RWPE1 (cell line): ENCODE data around the gene DNAH8.

Experiments used
- CTCF ChIA-PET: fragments of 350-600 bp; sonication (Branson Sonifier 250); formaldehyde crosslinking; extraction: SDS; loops from one replicate; lab custom pipeline; 2021; lab: Yijun Ruan, JAX
- POLR2A ChIA-PET: fragments of 400-600 bp; formaldehyde crosslinking; extraction: SDS; loops from one replicate; lab custom pipeline; 2020; ENCODE audit warnings: antibody characterized with exemption; ENCODE audit not compliant: low non-redundant PET; lab: Yijun Ruan, JAX
- DNase-seq: peaks from one replicate; pipeline ENCODE4 v3.0.0; 2012; ENCODE audit warnings: low spot score
- H3K27ac ChIP-seq: fragments of 450-650 bp; 2 replicates; pipeline ENCODE4 v1.5.1; 2017
- TF ChIP-seq, protein P1 (sequence below): fragments of 450-650 bp; conservative IDR thresholded peaks from 2 replicates; pipeline ENCODE4 v1.5.1; 2017; ENCODE audit warnings: low read depth, mild to moderate bottlenecking

Gene DNAH8

DNA sequence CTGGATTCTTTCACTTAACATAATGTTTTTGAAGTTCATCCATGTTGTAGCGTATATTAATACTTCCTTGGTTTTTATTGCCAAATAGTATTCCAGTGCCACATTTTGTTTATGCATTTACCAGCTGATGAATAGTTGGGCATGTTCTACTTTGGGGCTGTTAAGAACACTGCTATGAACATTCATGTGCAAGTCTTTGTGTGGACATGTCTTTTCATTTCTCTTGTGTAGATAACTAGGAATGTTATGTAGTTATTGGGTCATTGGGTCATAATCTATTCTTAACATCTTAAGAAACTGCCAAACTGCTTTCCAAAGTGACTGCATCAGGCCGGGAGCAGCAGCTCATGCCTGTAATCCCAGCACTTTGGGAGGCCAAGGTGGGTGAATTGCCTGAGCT, 289.7 kb downstream of the DNAH8 start:
- DNase-seq: no peak
- CTCF ChIA-PET: interaction anchor here (0.6 to 0.7 kb wide), 2 partner anchors 18 to 1074 kb away, joined by 3 read pairs; no protein-coding TSS in a partner anchor
- no peak overlapping the region for H3K27ac ChIP-seq
- POLR2A ChIA-PET: no interaction called here
- TF ChIP-seq, protein P1, sequence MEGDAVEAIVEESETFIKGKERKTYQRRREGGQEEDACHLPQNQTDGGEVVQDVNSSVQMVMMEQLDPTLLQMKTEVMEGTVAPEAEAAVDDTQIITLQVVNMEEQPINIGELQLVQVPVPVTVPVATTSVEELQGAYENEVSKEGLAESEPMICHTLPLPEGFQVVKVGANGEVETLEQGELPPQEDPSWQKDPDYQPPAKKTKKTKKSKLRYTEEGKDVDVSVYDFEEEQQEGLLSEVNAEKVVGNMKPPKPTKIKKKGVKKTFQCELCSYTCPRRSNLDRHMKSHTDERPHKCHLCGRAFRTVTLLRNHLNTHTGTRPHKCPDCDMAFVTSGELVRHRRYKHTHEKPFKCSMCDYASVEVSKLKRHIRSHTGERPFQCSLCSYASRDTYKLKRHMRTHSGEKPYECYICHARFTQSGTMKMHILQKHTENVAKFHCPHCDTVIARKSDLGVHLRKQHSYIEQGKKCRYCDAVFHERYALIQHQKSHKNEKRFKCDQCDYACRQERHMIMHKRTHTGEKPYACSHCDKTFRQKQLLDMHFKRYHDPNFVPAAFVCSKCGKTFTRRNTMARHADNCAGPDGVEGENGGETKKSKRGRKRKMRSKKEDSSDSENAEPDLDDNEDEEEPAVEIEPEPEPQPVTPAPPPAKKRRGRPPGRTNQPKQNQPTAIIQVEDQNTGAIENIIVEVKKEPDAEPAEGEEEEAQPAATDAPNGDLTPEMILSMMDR: no peak

DNA sequence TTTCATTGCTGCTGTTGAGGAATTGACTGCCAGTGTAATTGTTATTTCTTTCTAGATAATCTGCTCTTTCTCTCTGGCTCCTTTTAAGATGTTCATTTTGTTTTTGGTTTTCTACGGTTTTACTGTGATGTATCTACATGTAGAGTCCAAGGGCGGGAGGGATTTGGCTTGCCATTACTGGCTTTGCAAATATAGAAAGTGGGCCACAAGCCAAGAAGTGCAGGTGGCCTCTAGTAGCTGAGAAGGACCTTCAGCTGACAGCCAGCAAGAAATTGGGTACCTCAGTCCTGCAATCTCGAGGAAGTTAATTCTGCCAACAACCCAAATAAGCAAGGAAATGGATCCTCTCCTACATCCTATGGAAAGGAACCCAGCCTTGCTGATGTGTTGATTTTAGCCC, 290.7 kb downstream of the DNAH8 start:
- no peak overlapping the region for H3K27ac ChIP-seq
- TF ChIP-seq, protein P1: no peak
- CTCF ChIA-PET: no interaction called here
- POLR2A ChIA-PET: no interaction called here
- no peak for DNase-seq

DNA sequence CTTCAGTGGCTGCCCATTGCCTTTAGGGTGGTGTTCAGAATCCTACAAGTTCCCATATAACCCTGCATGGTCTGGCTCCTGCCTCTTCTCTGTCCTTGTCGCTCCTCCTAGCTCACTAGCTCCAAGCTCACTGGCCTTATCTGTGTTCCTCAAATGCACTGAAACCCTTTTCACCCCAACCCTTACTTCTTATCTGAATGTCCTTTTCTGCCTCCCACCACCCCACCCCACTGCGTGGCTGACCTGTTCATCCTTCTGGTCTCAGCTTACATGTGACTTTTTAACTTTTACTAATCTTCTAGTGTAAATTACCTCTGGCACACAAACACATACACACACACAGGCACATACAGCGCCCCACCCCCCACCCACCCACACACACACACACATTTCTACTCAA, 292.5 kb downstream of the DNAH8 start:
- POLR2A ChIA-PET: no interaction called here
- H3K27ac ChIP-seq: no peak overlapping the region
- DNase-seq: no peak
- CTCF ChIA-PET: no interaction called here
- TF ChIP-seq, protein P1: no peak

DNA sequence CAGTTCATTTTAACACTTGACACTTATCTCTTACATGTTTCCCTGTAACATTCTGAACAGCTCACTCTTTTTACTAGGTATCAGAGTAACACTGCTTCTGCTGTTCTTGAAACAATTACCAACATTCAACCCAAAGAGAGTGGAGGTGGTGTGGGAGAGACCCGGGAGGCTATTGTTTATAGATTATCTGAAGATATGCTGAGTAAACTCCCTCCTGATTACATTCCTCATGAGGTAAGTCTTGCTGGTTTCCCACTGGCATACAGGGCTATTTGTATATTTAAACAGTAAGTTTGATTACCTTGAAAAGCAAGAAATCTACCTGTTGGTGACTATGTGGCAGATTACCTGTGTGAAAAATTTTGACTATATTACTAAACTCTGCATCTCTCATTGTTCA, 293.6 kb downstream of the DNAH8 start:
- no peak for DNase-seq
- TF ChIP-seq, protein P1: no peak
- POLR2A ChIA-PET: no interaction called here
- CTCF ChIA-PET: interaction anchor here (0.5 kb wide), 1 partner anchor 11 kb away, joined by 3 read pairs; no protein-coding TSS in a partner anchor
- H3K27ac ChIP-seq: no peak overlapping the region

DNA sequence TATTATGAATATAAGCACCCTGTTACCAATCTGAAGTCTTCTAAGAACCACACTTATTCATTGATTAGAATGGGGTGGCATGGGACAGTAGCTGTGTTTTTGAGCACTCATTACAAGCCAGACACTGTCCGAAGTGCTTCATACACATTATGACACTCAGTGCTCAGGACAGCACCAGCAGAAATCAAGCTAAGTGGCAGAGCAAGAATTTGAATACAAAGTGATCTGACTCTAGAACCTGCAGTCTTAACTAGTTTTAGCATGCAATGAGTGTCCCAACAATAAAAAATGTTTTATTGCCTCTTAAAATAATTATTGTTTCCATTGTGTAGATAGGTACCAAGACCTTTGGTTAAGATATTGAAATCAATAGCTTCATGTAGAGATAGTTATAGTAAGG, 294.4 kb downstream of the DNAH8 start:
- no peak overlapping the region for H3K27ac ChIP-seq
- POLR2A ChIA-PET: no interaction called here
- TF ChIP-seq, protein P1: no peak
- no peak for DNase-seq
- CTCF ChIA-PET: interaction anchor here (0.5 kb wide), 1 partner anchor 10 kb away, joined by 3 read pairs; no protein-coding TSS in a partner anchor

DNA sequence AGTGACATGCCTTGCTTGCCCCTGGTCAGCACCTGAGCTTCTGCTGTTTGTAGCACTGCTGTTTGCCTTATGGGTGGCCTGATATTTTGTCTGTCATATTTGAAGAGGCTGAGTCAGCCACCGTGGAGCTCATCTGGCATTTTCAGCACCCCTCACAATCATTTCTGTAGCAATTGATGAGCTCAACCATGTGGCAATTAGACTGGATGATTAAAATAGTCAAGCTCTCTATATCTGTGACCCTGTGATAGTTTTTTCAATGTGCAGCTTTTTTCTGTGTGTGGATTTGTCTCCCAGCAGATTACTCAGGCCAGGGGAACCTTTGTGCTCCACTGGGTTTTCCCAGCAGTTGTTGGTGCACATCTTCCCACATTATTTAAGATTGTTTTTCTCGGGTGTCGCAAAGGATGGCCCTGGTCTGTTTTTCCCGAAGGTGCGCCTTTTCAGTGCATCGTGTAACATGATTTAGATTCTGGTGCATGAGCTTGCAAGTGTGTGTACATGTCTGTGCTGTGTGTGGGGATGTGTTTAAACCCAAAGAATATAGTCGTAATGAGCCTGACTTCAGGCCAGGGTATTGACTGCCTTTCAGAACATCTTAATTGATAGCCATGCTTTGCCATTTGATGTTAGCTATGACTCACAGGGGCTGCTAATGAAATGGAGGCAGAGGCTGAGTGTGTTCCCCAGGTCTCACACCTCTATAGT, 301.9 kb downstream of the DNAH8 start:
- DNase-seq: no peak
- CTCF ChIA-PET: interaction anchor here (0.7 kb wide), 1 partner anchor 36 kb away, joined by 3 read pairs; no protein-coding TSS in a partner anchor
- POLR2A ChIA-PET: no interaction called here
- H3K27ac ChIP-seq: no peak overlapping the region
- TF ChIP-seq, protein P1: no peak
